ENCODE results near the gene RAB5A. TPM values are rescaled to one million over a fixed set of nuclear protein-coding genes. Genes with fewer than 3 reads are reported as not detected.
A peak's percentile ranks its signal among the peaks of the same experiment; 100 is the strongest.

Gene RAB5A
- total RNA-seq, 1 experiment from 2014 or later, result 97.1 TPM

- TF ChIP-seq, protein P1, sequence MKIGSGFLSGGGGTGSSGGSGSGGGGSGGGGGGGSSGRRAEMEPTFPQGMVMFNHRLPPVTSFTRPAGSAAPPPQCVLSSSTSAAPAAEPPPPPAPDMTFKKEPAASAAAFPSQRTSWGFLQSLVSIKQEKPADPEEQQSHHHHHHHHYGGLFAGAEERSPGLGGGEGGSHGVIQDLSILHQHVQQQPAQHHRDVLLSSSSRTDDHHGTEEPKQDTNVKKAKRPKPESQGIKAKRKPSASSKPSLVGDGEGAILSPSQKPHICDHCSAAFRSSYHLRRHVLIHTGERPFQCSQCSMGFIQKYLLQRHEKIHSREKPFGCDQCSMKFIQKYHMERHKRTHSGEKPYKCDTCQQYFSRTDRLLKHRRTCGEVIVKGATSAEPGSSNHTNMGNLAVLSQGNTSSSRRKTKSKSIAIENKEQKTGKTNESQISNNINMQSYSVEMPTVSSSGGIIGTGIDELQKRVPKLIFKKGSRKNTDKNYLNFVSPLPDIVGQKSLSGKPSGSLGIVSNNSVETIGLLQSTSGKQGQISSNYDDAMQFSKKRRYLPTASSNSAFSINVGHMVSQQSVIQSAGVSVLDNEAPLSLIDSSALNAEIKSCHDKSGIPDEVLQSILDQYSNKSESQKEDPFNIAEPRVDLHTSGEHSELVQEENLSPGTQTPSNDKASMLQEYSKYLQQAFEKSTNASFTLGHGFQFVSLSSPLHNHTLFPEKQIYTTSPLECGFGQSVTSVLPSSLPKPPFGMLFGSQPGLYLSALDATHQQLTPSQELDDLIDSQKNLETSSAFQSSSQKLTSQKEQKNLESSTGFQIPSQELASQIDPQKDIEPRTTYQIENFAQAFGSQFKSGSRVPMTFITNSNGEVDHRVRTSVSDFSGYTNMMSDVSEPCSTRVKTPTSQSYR (CRISPR knock-in tag; IDR thresholded peaks at IDR 0.05), result peak; percentile 95
- TF ChIP-seq RELA (CRISPR knock-in tag; IDR thresholded peaks at IDR 0.05; ENCODE audit: borderline replicate concordance), result no peak
- no peak; the same call in 1 of the 2 replicates for TF ChIP-seq ZNF416 (CRISPR knock-in tag; IDR thresholded peaks at IDR 0.05)
- TF ChIP-seq NR2C2 (CRISPR knock-in tag; IDR thresholded peaks at IDR 0.05), result no peak
- no peak for TF ChIP-seq RORB (CRISPR knock-in tag; IDR thresholded peaks at IDR 0.05)
- no peak for TF ChIP-seq AR (CRISPR knock-in tag; IDR thresholded peaks at IDR 0.05)
- TF ChIP-seq, protein P2, sequence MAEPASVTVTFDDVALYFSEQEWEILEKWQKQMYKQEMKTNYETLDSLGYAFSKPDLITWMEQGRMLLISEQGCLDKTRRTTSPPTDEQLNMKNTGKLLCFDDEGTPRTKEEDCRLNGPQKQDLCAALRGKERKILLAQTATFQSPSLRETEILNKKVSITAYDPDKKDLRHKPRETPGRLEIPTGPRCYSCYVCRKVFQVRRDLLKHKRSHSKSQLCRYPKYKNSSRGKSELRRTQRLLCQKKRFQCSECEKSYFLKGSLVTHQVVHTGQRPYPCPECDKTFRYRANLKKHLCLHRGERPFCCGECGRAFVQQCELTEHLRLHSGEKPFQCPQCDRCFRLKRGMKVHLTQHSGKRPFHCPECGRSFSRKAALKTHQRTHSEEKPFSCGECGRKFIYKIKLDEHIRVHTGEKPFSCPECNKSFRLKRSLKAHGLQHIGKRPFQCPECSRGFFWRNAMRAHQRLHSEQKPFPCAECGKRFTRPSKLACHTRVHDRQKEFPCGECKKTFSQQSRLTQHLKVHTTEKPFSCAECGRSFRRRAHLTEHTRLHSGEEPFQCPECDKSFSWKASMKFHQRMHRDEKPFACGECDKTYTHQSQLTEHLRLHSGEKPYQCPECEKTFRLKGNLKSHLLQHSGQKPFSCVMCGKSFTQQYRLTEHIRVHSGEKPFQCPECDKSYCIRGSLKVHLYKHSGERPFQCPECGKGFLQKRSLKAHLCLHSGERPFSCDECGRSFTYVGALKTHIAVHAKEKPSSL (CRISPR knock-in tag; conservative IDR thresholded peaks at IDR 0.05), result no peak
- TF ChIP-seq FOXJ3 (CRISPR knock-in tag; IDR thresholded peaks at IDR 0.05; ENCODE audit: borderline replicate concordance), result no peak
- TF ChIP-seq MYBL2 (CRISPR knock-in tag; IDR thresholded peaks at IDR 0.05), result 0 out of 2 replicates have a peak, but pooled peaks have one; percentile 46
- TF ChIP-seq, protein P3, sequence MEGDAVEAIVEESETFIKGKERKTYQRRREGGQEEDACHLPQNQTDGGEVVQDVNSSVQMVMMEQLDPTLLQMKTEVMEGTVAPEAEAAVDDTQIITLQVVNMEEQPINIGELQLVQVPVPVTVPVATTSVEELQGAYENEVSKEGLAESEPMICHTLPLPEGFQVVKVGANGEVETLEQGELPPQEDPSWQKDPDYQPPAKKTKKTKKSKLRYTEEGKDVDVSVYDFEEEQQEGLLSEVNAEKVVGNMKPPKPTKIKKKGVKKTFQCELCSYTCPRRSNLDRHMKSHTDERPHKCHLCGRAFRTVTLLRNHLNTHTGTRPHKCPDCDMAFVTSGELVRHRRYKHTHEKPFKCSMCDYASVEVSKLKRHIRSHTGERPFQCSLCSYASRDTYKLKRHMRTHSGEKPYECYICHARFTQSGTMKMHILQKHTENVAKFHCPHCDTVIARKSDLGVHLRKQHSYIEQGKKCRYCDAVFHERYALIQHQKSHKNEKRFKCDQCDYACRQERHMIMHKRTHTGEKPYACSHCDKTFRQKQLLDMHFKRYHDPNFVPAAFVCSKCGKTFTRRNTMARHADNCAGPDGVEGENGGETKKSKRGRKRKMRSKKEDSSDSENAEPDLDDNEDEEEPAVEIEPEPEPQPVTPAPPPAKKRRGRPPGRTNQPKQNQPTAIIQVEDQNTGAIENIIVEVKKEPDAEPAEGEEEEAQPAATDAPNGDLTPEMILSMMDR (IDR thresholded peaks at IDR 0.05), result no peak
- TF ChIP-seq, protein P4, sequence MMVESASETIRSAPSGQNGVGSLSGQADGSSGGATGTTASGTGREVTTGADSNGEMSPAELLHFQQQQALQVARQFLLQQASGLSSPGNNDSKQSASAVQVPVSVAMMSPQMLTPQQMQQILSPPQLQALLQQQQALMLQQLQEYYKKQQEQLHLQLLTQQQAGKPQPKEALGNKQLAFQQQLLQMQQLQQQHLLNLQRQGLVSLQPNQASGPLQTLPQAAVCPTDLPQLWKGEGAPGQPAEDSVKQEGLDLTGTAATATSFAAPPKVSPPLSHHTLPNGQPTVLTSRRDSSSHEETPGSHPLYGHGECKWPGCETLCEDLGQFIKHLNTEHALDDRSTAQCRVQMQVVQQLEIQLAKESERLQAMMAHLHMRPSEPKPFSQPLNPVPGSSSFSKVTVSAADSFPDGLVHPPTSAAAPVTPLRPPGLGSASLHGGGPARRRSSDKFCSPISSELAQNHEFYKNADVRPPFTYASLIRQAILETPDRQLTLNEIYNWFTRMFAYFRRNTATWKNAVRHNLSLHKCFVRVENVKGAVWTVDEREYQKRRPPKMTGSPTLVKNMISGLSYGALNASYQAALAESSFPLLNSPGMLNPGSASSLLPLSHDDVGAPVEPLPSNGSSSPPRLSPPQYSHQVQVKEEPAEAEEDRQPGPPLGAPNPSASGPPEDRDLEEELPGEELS (CRISPR knock-in tag; IDR thresholded peaks at IDR 0.05), result no peak
- peak; percentile 94 for TF ChIP-seq SP1 (CRISPR knock-in tag; conservative IDR thresholded peaks at IDR 0.05)
- peak; percentile 80 for TF ChIP-seq ETV6 (CRISPR knock-in tag; IDR thresholded peaks at IDR 0.05)
- TF ChIP-seq ERG (CRISPR knock-in tag; IDR thresholded peaks at IDR 0.05), result no peak
- no peak for TF ChIP-seq ZNF219 (CRISPR knock-in tag; IDR thresholded peaks at IDR 0.05; ENCODE audit: borderline replicate concordance)
- no peak for TF ChIP-seq GTF2I (CRISPR knock-in tag; conservative IDR thresholded peaks at IDR 0.05)
- TF ChIP-seq IRF2 (CRISPR knock-in tag; IDR thresholded peaks at IDR 0.05; ENCODE audit: borderline replicate concordance, low read depth), result no peak
- TF ChIP-seq, protein P5, sequence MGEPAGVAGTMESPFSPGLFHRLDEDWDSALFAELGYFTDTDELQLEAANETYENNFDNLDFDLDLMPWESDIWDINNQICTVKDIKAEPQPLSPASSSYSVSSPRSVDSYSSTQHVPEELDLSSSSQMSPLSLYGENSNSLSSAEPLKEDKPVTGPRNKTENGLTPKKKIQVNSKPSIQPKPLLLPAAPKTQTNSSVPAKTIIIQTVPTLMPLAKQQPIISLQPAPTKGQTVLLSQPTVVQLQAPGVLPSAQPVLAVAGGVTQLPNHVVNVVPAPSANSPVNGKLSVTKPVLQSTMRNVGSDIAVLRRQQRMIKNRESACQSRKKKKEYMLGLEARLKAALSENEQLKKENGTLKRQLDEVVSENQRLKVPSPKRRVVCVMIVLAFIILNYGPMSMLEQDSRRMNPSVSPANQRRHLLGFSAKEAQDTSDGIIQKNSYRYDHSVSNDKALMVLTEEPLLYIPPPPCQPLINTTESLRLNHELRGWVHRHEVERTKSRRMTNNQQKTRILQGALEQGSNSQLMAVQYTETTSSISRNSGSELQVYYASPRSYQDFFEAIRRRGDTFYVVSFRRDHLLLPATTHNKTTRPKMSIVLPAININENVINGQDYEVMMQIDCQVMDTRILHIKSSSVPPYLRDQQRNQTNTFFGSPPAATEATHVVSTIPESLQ (CRISPR knock-in tag; IDR thresholded peaks at IDR 0.05), result no peak
- peak; percentile 92 for TF ChIP-seq CREM (CRISPR knock-in tag; IDR thresholded peaks at IDR 0.05)
- TF ChIP-seq TEAD4 (CRISPR knock-in tag; IDR thresholded peaks at IDR 0.05), result no peak
- TF ChIP-seq ZNF423 (CRISPR knock-in tag; IDR thresholded peaks at IDR 0.05), result no peak
- TF ChIP-seq HMGA2 (CRISPR knock-in tag; IDR thresholded peaks at IDR 0.05), result no peak
- TF ChIP-seq, protein P6, sequence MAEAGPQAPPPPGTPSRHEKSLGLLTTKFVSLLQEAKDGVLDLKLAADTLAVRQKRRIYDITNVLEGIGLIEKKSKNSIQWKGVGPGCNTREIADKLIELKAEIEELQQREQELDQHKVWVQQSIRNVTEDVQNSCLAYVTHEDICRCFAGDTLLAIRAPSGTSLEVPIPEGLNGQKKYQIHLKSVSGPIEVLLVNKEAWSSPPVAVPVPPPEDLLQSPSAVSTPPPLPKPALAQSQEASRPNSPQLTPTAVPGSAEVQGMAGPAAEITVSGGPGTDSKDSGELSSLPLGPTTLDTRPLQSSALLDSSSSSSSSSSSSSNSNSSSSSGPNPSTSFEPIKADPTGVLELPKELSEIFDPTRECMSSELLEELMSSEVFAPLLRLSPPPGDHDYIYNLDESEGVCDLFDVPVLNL (CRISPR knock-in tag; IDR thresholded peaks at IDR 0.05; ENCODE audit: borderline replicate concordance, low read depth), result peak; percentile 42; the same call in 1 of the 2 replicates
Measured at GRCh38 chr3:19946832-19947548, at the start of gene RAB5A (continued).
